Bronchial epithelial cell (primary cell): ENCODE results near the gene SEMA3E. TPM values are rescaled to one million over a fixed set of nuclear protein-coding genes. Genes with fewer than 3 reads are reported as not detected.
"Not testable (repeated sequence)": the region's sequence is repeated elsewhere in the genome, so short reads cannot be mapped to it uniquely, and the experiment has no call there.

Source experiments
- DNase-seq: peaks from one replicate; pipeline ENCODE4 v3.0.0-alpha.2; 2010; ENCODE audit warnings: low read depth
- FAIRE-seq: peaks from 2 replicates; lab custom pipeline; 2011; peaks lifted over from hg19 to GRCh38; lab: Jason Lieb, UNC
- H3K27me3 ChIP-seq: 2 replicates; pipeline ENCODE4 v1.5.1; 2011; ENCODE audit warnings: low read length; ENCODE audit not compliant: control insufficient read depth, insufficient read depth
- H3K36me3 ChIP-seq: 2 replicates; pipeline ENCODE4 v1.5.1; 2011; ENCODE audit warnings: low read length; ENCODE audit not compliant: control insufficient read depth, insufficient read depth
- H3K4me3 ChIP-seq: 2 replicates; pipeline ENCODE4 v1.5.1; 2011; ENCODE audit warnings: mild to moderate bottlenecking, low read depth, low read length, control low read depth
- CTCF ChIP-seq: IDR thresholded peaks from 2 replicates; pipeline ENCODE4 v1.5.1; 2011; ENCODE audit warnings: mild to moderate bottlenecking, moderate library complexity, low read length, control low read depth, inconsistent platforms; ENCODE audit not compliant: insufficient read depth, severe bottlenecking
- total RNA-seq: library from RNA; depleted of rRNA; stranded (reverse); fragments of >200 nt; gene quantifications from 2 replicates; pipeline ENCODE4 v1.2.1, GENCODE V29; 2014

SEMA3E gene
- total RNA-seq, 1 donor from 2014 or later, result under 0.01 TPM

- H3K36me3 ChIP-seq, result no peaks in the 10 kb centered on the region
- DNase-seq, result no peak
- H3K27me3 ChIP-seq, result no peaks in the 10 kb centered on the region
- H3K4me3 ChIP-seq, result no peak overlapping the region
- FAIRE-seq, result no peak
- no peak for TF ChIP-seq CTCF
These were observed 206.0 kb downstream of the SEMA3E start for GRCh38 chr7:83442911-83443310.

- no peak for TF ChIP-seq CTCF
- Histone ChIP-seq H3K27me3 (no peaks in the 10 kb centered on the region), H3K36me3 (no peaks in the 10 kb centered on the region), H3K4me3 (no peak overlapping the region)
- FAIRE-seq, result no peak
- DNase-seq, result no peak
These were observed 209.9 kb downstream of the SEMA3E start for GRCh38 chr7:83439026-83439425.

GRCh38 chr7:83430289-83430688 is 218.7 kb downstream of the SEMA3E start:
- not testable (repeated sequence) for H3K4me3 ChIP-seq, DNase-seq, H3K36me3 ChIP-seq, FAIRE-seq, H3K27me3 ChIP-seq

GRCh38 chr7:83429493-83429892 is 219.4 kb downstream of the SEMA3E start:
- DNase-seq, result no peak
- FAIRE-seq, result no peak
- no peak overlapping the region for H3K4me3 ChIP-seq
- TF ChIP-seq CTCF, result no peak
- H3K27me3 ChIP-seq, result no peaks in the 10 kb centered on the region
- H3K36me3 ChIP-seq, result no peaks in the 10 kb centered on the region

- FAIRE-seq (no peak), DNase-seq (no peak)
These were observed 221.1 kb downstream of the SEMA3E start for GRCh38 chr7:83427884-83428283.

GRCh38 chr7:83426325-83426724 is 222.6 kb downstream of the SEMA3E start:
- no peaks in the 10 kb centered on the region for H3K36me3 ChIP-seq
- H3K4me3 ChIP-seq, result no peak overlapping the region
- FAIRE-seq, result no peak
- TF ChIP-seq CTCF, result no peak
- no peaks in the 10 kb centered on the region for H3K27me3 ChIP-seq
- no peak for DNase-seq

More at GRCh38 chr7:83427884-83428283, 221.1 kb downstream of the SEMA3E start:
- no peak for TF ChIP-seq CTCF
- Histone ChIP-seq H3K27me3 (no peaks in the 10 kb centered on the region), H3K36me3 (no peaks in the 10 kb centered on the region), H3K4me3 (no peak overlapping the region)
